Spleen (tissue), 11 donors: ENCODE measurements around the gene RASA3. TPM values are rescaled to one million over a fixed set of nuclear protein-coding genes. Genes with fewer than 3 reads are reported as not detected.

Experiments
- DNase-seq: peaks from one replicate; pipeline ENCODE4 v3.0.0-alpha.2; 2020
- H3K27ac ChIP-seq, 8 donors: fragments of 200-600 bp; sonication (generic) in 7 of 8; 1 replicate in 4 of 8; 2 replicates in 4 of 8; pipeline versions ENCODE4 v1.5.0 to v1.8.0; 2016 to 2021; ENCODE audit warnings: inconsistent platforms in 4 of 8, mild to moderate bottlenecking in 4 of 8, moderate library complexity in 1 of 8
- H3K27me3 ChIP-seq, 7 donors: fragments of 200-600 bp; sonication (generic) in 6 of 7; replicated peaks in 1 of 7; 1 replicate in 4 of 7; 2 replicates in 3 of 7; pipeline versions ENCODE4 v1.5.0 to v1.8.0; 2016 to 2021; ENCODE audit warnings: inconsistent platforms in 3 of 7, mild to moderate bottlenecking in 1 of 7
- H3K36me3 ChIP-seq, 6 donors: fragments of 200-600 bp; sonication (generic) in 5 of 6; 1 replicate in 4 of 6; 2 replicates in 2 of 6; pipeline versions ENCODE4 v1.5.0 to v1.8.0; 2016 to 2021; ENCODE audit warnings: inconsistent platforms in 2 of 6
- H3K4me1 ChIP-seq, 6 donors: fragments of 200-600 bp; sonication (generic) in 5 of 6; 1 replicate in 3 of 6; 2 replicates in 3 of 6; pipeline versions ENCODE4 v1.5.0 to v1.8.0; 2016 to 2021; ENCODE audit warnings: inconsistent platforms in 3 of 6
- H3K4me3 ChIP-seq, 8 donors: fragments of 200-600 bp; sonication (generic) in 7 of 8; 1 replicate in 4 of 8; 2 replicates in 4 of 8; pipeline versions ENCODE4 v1.5.0 to v1.8.0; 2016 to 2021; ENCODE audit warnings: inconsistent platforms in 4 of 8, mild to moderate bottlenecking in 4 of 8, moderate library complexity in 2 of 8
- H3K9me3 ChIP-seq, 8 donors: fragments of 200-600 bp; sonication (generic) in 7 of 8; 1 replicate in 4 of 8; 2 replicates in 4 of 8; pipeline versions ENCODE4 v1.5.0 to v1.8.0; 2016 to 2021; ENCODE audit warnings: inconsistent platforms in 4 of 8
- POLR2A ChIP-seq, 3 donors: fragments of 450-650 bp; IDR thresholded peaks; one replicate each; pipeline ENCODE4 v1.5.1; 2017; ENCODE audit warnings: antibody characterized with exemption in 3 of 3, mild to moderate bottlenecking in 1 of 3
- POLR2AphosphoS5 ChIP-seq, 3 donors: sonication (generic); formaldehyde crosslinking; IDR thresholded peaks; one replicate each; pipeline ENCODE4 v1.5.1; 2017; ENCODE audit warnings: antibody characterized with exemption in 3 of 3
- WGBS, 5 donors: extraction: QIAGEN DNeasy Blood & Tissue Kit in 3 of 5; methylation state at CpG; one replicate each; pipeline versions ENCODE4 v1.1.5 to v1.1.7; 2013 to 2018; 5-methylcytosine and 5-hydroxymethylcytosine counted together
- intact Hi-C: fragments of 100-400 bp; cut with DNase I; formaldehyde crosslinking; loops from one replicate; pipeline ENCODE4 v1.15.0; 2023; ENCODE audit warnings: low total_unique reads
- polyA plus RNA-seq, 3 donors: library from polyadenylated mRNA; stranded (reverse); fragments of 200-250 nt; gene quantifications; one replicate each; pipeline ENCODE4 v1.2.1, GENCODE V29; 2013
- total RNA-seq, 7 donors: library from RNA; depleted of rRNA in 3 of 7; stranded (reverse); fragments of >200 nt in 3 of 7; fragmentation: NEBNext Ultra II Directional in 4 of 7; extraction: Animal tissue kit (Norgen Biotek cat#: 25700) in 4 of 7; gene quantifications; one replicate each; pipeline versions ENCODE4 v1.1.0 to v1.2.1, GENCODE V29; 2016 to 2021
- TF ChIP-seq, protein P1 (sequence below), 11 experiments: fragments of 200-600 bp in 7 of 11; fragments of 450-650 bp in 4 of 11; sonication (generic) in 4 of 11; IDR thresholded peaks in 8 of 11; conservative IDR thresholded peaks in 3 of 11; 1 replicate in 7 of 11; 2 replicates in 4 of 11; pipeline versions ENCODE4 v1.4.0 to v1.8.0; 2016 to 2021; ENCODE audit warnings: antibody characterized with exemption in 11 of 11, inconsistent platforms in 4 of 11, mild to moderate bottlenecking in 1 of 11
- donor health status: healthy with polysubstance abuse.
- donor health status: DM: no; HTN: no; CAD: no; lungs with moderate emphysema.
- donor health status: DM: no; HTN: no; CAD: no.
- donor health status: Bipolar disorder and iron deficiency.
- donor health status: healthy.
- donor health status: DM: no; HTN: no; CAD: no.
- donor health status: DM: yes; HTN: yes; CAD: no.

Gene RASA3
- total and polyA plus RNA-seq, 10 donors = 11.7 to 52.8 (median 47.7) TPM

DNA sequence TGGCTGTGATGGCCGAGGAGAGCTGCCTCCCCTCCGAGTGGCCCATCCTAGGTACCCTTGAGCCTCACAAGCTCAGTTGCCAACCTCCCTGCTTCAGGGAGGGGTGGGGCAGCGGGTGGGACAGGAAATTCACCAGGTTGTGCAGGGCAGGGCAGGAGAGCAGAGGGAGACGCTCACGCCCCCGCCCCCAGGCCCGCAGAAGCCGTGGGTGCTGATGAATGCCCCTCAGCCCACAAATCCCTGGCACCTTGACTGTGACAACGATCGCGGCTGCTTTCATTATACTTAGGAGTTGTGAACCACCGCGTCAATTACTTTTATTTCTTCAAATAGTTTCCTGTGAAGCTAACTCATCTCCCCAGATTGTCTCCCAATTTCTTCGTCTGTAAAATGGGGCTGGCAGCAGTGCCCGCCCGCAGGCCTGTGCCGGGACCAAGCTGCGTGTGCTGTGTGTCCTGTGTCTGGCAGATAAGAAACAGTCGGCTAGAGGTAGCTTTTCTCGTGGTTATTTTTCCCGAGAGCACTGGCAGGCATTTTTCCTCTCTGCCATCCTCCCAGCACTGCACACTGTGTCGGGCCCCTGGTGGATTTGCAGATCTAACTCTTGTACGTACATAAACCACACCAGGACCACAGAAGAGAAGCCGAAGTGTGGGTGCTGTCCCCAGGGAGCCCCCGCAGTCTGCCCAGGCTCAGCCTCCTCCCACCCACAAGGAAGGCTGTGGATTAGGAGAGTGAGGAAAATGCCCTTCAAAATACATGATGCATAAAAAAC, 7.9 kb upstream of the RASA3 start:
- TF ChIP-seq, protein P1, sequence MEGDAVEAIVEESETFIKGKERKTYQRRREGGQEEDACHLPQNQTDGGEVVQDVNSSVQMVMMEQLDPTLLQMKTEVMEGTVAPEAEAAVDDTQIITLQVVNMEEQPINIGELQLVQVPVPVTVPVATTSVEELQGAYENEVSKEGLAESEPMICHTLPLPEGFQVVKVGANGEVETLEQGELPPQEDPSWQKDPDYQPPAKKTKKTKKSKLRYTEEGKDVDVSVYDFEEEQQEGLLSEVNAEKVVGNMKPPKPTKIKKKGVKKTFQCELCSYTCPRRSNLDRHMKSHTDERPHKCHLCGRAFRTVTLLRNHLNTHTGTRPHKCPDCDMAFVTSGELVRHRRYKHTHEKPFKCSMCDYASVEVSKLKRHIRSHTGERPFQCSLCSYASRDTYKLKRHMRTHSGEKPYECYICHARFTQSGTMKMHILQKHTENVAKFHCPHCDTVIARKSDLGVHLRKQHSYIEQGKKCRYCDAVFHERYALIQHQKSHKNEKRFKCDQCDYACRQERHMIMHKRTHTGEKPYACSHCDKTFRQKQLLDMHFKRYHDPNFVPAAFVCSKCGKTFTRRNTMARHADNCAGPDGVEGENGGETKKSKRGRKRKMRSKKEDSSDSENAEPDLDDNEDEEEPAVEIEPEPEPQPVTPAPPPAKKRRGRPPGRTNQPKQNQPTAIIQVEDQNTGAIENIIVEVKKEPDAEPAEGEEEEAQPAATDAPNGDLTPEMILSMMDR (IDR thresholded peaks at IDR 0.05 in 8 of 11, conservative IDR thresholded peaks at IDR 0.05 in 3 of 11) = no peak
- TF ChIP-seq POLR2AphosphoS5 (IDR thresholded peaks at IDR 0.05) (peak; percentile 27 to 48 (median 33)), POLR2A (IDR thresholded peaks at IDR 0.05) (no peak)
- Histone ChIP-seq H3K4me3 (peak overlapping the region in 2 of 8 donors; percentile 14 to 48), H3K4me1 (peaks cover 13 to 54% (median 53%) of the 10 kb centered on the region in 6 donors), H3K9me3 (no peaks in the 10 kb centered on the region), H3K36me3 (no peaks in the 10 kb centered on the region), H3K27me3 (peaks cover 0 to 4% (median 0%) of the 10 kb centered on the region in 7 donors), H3K27ac (peak overlapping the region; percentile 36 to 92 (median 72))
- peak; percentile 80 for DNase-seq
- intact Hi-C loops = no loop called here
- 30 to 41% (median 39%) methylated on average over 20 to 25 of the region's 25 CpGs for WGBS, 5 donors

DNA sequence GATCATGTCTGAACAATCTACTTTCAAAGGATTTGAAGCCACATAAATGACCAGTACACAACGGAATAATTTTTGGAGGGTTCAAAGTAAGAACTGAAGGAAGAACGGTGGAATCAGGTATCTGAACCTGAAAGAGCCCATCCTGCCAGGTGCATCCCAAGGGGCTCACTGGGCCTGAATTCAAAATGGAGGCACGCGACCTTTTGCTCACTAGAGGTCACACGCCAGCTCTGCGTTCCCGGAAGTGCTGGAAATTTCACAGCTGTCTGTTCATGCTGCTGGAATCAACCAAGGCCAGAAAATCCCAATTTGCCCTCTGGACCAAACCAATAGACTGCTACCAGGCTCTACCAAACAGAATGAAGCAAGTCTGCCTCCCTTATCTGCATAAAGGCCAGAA, 4.2 kb upstream of the RASA3 start:
- Histone ChIP-seq H3K4me3 (no peak overlapping the region), H3K36me3 (no peaks in the 10 kb centered on the region), H3K9me3 (no peaks in the 10 kb centered on the region), H3K27me3 (peaks cover 0 to 4% (median 0%) of the 10 kb centered on the region in 7 donors), H3K27ac (no peak overlapping the region), H3K4me1 (peaks cover 6 to 38% (median 27%) of the 10 kb centered on the region in 6 donors)
- WGBS, 5 donors = 88 to 93% (median 89%) methylated on average over 7 of the region's 7 CpGs
- peak; percentile 64 for DNase-seq
- intact Hi-C loops = no loop called here
- TF ChIP-seq, protein P1 (IDR thresholded peaks at IDR 0.05 in 8 of 11, conservative IDR thresholded peaks at IDR 0.05 in 3 of 11) = no peak
- TF ChIP-seq POLR2A (IDR thresholded peaks at IDR 0.05) (no peak), POLR2AphosphoS5 (IDR thresholded peaks at IDR 0.05) (no peak)

DNA sequence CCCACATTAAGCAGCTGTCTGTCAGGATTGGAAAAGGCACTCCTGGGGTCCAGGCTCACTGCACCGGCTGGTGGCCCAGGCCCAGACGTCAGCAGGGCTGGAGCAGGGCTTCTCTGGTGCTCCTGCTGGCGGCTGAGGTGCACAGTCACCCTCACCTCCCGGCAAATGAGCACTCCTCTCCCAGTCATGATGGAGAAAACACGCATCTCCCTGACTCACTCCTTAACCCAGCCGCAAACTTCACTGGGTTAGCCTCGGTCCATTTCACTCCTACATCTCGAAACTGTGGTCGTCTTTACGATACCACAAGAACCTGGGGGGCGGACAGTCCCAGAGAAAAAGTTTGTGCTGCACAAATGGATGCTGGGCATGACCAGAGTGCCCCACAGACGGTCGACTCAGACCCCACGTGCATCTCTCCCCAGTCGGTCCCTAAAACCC, 3.3 kb upstream of the RASA3 start:
- Histone ChIP-seq H3K36me3 (no peaks in the 10 kb centered on the region), H3K27ac (peak overlapping the region in 1 of 8 donors; percentile 68), H3K4me1 (peaks cover 6 to 38% (median 23%) of the 10 kb centered on the region in 6 donors), H3K9me3 (no peaks in the 10 kb centered on the region), H3K4me3 (no peak overlapping the region), H3K27me3 (peaks cover 0 to 4% (median 0%) of the 10 kb centered on the region in 7 donors)
- WGBS, 5 donors = 87 to 93% (median 91%) methylated on average over 15 of the region's 15 CpGs
- intact Hi-C loops = no loop called here
- TF ChIP-seq, protein P1 (IDR thresholded peaks at IDR 0.05 in 8 of 11, conservative IDR thresholded peaks at IDR 0.05 in 3 of 11) = no peak
- no peak for TF ChIP-seq POLR2A (IDR thresholded peaks at IDR 0.05)
- DNase-seq = peak; percentile 74

DNA sequence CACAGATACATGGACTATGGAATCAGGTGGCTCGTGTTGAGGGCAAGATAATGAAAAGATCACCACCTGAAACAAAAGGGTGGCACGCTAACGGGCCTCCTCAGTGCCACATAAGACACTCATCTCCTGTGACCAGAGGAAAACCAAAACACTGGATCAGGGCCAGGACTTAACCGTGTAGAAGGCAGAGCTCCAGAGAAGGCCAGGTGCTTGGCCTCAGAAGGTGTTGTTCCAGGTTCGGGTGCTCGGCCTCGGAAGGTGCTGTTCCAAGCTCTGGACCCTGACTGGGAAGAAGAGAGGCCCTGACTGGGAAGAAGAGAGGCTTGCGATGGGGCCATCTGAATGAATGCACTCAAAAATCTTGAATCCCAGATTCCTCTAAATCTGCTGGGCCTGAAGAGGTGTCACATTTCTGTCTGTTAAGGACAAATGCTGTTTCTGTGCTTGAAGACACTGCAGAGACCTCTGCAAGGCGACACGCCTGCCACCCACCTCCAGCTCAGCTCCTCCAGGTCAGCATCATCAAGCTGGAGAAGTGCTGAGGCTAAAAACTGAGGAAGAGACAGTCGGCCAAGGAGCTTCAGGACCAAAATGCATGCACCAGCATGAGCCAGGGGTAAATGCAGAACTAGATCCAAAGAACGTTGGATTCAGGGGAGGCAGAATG, 2.7 kb upstream of the RASA3 start:
- Histone ChIP-seq H3K4me3 (no peak overlapping the region), H3K27me3 (peaks cover 0 to under 1% (median 0%) of the 10 kb centered on the region in 7 donors), H3K4me1 (peaks cover 13 to 38% (median 23%) of the 10 kb centered on the region in 6 donors), H3K36me3 (no peaks in the 10 kb centered on the region), H3K9me3 (no peaks in the 10 kb centered on the region), H3K27ac (peak overlapping the region in 3 of 8 donors; percentile 26 to 68 (median 51))
- WGBS, 5 donors = 49 to 69% (median 62%) methylated on average over 12 of the region's 12 CpGs
- TF ChIP-seq POLR2A (IDR thresholded peaks at IDR 0.05) = no peak
- TF ChIP-seq POLR2AphosphoS5 (IDR thresholded peaks at IDR 0.05) = no peak
- TF ChIP-seq, protein P1 (IDR thresholded peaks at IDR 0.05 in 8 of 11, conservative IDR thresholded peaks at IDR 0.05 in 3 of 11) = no peak
- peak; percentile 51 for DNase-seq
- intact Hi-C loops = no loop called here
